HG03097 (cell line): ENCODE data around the gene MYCN.
"Not testable (repeated sequence)": the region's sequence is repeated elsewhere in the genome, so short reads cannot be mapped to it uniquely, and the experiment has no call there.

ENCODE experiments used
- ATAC-seq: cut with Tn5 transposase; IDR thresholded peaks from one replicate; pipeline ENCODE4 v1.9.1; 2021; ENCODE audit not compliant: unreplicated experiment, low FRiP score

The MYCN gene

DNA sequence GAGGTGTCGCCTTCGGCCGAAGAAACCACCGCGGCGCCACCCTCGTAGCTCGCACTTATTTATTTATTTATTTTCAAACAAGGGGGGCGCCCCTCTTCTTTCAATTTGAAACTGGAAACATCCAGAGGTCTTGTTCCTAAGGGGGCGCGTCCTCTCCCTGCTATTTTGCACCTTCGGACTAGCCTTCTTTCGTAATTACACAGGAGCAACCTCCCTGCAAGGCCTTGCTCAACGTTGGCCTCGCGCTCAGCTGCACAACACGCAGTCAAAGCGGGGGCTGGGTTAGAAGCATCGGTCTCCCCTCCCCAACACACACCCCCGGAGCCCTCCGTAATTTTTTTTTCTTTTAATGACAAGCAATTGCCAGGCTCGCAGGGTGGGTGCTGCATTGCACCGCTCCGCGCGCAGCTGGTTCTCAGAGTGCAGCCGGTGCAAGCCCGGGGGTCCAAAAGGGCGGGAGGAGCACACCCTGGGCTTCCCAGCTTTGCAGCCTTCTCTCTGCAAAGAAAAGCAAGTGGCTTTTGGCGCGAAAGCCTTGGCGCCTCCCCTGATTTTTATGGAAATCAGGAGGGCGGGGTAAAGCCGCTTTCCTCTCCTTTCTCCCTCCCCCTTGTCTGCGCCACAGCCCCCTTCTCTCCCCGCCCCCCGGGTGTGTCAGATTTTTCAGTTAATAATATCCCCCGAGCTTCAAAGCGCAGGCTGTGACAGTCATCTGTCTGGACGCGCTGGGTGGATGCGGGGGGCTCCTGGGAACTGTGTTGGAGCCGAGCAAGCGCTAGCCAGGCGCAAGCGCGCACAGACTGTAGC is at the start of gene MYCN:
Gene MYCN, plus strand, starts transcription at position 697 of the 807 bp plus-strand sequence. CDS start 1,515 bp downstream, outside the sequence.
- ATAC-seq = peak; percentile 73

DNA sequence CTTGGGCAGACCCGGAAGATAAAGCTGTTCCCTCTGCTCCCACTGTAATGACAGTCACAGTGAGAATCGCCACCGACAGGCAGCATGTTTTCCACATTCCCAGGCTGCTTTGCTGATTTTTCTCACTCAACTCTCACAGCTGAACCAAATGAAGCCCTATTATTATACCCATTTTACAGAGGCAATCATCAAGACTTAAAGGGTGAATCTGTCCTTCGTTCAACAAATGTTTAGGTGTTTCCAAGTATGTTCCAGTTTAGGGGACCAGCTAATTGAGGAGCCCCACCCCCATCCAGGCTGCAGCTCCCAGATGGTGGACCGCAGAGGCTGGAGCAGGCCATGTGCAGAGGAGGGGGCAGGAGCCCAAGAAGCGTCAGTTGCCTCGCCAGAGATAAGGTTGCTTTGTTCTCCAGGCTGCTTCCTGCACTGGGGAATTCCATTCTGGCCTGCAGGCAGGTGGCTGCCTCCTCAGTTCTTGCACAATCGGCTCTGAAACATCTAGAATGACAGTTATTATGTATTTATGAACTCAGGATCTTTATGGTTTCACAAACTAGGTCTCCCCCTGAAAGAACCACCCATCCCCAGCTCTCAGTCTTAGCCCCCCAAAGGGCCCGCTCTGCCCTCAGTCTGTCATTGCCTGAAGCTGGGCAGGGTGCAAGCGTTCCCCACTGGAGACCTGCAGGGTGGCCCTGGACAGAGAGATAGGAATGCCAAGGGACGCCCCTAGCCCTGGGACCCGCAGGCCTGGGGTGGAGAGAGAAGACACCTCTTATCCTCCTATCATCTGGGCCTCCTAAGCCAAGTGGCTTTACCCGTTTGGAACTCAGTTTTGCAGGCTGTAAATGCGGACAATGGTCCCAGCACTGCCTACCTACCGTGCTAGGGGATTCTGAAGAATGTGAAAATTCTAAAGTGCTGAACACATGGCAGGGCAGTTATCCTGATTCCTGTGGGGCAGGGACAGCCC is 49.1 kb upstream of the MYCN start:
- no peak for ATAC-seq

DNA sequence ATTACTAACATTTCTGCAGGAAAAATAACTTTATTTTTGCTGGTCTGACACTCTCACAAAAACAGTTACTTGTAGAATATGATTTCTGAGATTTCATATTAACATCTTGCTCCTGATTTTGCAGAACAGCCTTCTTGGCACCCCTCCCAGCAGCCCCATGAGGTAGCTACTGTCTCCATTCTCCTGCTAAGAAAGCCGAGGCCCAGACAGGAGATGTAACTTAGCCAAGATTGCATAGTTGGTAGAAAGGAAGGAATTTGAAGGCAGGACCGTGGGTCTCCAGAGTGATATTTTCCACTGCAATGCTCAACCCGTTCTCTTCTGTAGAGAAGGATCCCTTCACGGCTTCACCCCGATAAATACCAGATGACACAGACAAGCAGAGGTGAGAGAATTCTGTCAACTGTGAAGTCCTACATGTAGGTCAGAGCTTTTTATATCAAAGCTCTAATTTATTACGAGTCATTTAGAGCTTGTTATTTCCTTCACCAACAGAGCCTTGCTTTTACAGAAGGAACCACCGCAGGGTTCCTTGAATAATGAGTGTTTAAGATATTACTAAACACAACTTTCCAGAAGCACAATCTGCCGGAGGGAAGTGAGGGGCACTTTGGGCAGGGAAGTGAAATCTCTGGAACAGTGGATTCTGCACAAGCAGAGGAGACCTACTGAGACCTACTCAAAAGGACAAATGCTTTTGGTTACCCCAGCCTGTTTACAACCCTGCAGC is 48.0 kb upstream of the MYCN start:
- ATAC-seq = no peak

DNA sequence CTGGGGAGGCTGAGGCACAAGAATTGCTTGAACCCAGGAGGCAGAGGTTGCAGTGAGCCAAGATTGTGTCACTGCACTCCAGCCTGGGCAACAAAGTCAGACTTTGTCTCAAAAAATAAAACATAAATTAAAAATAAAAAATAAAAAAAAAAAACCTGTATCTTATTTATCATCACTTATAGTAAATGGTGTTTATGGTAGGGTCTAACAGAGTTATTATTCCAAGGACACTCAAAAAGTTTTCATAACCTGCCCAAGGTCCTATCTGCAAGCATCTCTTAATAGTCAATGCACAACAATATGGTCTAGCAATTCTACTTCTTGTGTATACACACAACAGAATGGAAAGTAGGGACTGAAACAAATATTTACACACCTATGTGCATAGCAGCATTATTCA is 47.3 kb upstream of the MYCN start:
- no peak for ATAC-seq

DNA sequence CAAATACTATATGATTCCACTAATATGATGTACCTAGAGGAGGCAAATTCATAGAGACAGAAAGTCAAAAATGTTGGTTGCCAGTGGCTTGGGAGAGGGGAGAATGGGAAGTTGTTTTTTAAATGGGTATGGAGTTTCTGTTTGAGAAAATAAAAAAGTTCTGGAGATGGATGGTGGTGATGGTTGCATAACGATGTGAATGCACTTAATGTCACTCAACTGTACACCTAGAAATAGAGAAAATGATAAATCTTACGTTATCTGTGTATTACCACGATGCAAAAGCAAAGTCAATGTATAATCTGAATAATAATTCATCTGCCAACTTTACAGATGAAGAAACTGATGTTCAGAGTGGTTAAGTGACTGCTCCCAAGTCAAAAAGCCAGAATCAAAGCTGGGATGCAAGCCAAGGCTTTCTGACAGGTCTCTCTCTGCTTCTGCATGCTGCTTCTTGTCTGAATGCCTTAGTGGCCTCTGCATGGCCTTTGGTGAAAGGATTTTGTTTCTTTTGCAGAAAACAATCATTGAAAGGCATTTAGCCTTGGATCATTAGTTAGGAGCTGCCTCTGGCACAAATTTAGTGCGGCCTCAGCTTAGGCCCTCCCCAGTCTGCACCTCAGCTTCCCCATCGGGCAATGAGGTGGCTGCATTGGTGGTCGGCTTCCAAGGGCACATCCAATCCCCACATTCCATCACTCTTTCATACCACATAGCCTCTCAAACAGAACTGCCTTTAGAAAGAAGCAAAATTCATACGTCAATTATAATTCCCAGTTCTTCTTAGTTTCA is 46.5 kb upstream of the MYCN start:
- no peak for ATAC-seq

DNA sequence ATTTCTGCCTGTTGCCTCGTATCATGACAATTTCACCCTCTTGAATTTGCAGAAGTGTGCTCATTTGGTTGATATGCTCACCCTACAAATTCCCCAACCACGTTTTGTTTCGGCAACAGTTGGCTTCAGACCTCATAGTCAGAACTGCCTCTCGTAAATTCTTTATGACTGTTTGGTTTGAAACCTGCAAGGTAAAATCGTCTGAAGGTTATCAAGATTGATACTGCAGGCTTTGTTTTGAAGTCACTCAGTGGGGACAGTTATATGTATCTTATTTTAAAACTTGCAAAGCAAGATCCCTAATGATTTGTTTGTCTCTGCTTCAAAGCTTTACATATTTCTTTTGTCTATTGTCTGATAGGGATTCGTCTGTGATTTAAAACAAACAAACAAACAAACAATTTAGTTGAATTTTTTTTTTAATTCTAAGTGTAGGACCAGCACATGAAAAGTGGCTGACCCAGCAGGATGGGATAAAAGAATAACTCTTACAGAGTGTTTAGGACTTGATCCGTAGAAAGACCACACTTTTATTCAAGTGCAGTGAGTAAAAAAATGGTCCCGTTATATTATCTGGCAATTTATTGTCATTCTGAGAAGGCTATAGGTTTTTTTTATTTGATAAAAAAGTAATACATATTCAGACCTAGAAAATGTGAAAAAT is 45.7 kb upstream of the MYCN start:
- no peak for ATAC-seq

DNA sequence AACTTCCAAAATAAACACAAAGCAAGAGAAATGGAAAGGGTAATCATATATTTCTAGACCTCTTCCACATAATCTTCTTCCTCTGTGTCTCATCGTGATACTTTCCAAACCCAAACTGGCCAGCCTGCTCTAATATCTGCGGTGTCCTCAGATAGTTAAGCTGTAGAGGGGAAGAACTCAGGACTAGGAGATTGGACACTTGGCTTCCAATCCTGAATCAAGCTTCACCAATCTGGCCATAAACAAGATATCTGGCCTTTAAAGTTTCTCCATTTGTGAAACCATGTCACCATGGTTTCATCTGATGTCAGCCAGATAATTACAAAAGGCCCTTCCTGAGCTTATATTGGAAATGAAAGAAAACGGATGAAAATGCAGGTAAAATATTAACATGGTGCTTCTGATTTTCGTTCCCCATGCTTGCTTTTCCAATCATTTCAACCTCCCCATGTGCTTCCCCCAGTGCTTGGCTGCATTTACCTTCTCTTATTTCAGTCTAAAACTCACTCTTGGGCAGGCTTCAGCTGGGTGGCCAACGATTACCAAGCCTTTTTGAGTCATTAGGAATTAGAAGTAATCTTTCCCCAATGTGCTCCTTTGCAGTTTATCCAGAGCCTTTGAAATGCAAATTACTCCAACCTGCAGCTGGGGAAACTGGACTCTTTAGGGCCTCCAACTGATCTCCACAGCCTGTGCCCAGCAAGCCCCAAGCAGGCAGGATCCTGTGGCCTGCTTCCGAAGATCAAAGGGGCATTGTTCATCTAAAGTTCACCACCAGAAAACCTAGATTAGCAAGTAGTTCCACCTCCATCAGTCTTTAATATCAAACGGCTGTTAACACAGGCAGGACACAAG is 44.5 kb upstream of the MYCN start:
- ATAC-seq = no peak

DNA sequence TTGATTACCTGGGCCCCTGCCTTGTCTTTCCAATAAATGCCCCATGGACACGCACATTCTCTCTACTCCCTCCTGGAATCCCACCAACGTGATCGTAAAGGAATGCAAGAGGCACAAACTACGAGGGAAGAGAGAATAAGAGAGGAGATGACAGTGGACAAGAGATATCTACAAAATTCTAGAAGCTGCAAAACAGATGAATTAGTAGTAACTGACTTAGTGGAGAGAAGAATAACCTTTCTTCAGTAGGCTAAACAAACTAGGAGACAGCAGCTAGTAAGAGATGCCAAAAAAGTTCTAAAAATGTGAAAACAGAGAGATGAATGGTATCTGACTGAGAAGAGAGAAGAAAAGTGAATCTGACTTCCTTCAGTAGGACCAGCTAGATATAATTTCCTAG is 43.5 kb upstream of the MYCN start:
- ATAC-seq = no peak

DNA sequence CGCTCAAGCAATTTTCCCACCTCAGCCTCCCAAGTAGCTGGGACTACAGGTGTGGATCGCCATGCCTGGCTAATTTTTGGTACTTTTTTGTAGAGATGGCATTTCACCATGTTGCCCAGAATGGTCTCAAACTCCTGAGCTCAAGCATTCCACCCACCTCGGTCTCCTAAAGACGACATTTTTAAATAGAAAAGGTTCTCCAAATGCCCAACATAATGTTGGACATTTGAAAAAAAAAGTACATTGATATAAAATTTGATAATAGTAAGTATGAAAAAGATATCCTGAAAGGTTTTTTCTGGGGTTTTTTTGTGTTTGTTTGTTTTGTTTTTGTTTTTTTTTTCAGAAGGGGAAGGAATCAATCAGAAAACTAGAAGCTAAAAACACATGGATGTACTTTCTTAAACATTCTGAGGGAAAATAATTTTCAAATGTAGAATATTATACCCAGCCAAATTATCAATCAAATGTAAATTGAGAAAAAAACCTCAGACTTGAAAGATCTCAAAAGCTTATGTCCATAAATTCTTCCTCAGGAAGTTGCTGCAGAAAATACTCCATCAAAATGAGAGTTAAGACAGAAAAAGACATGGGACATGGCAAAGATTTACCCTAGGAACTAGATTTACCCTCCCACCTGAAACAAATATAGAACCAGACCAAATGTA is 42.8 kb upstream of the MYCN start:
- ATAC-seq = no peak

DNA sequence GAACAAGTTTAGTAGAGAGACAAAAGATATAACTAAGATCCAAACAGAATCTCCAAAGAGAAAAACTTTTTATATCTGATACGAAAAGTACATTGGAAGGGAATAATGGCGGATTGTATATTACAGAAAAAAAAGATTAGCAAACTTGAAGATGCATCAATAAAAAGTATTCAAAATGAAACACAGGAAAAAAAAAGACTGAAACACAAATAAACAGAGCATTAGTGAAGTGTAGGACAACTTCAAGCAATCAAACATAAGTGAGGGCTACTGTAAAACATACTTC is 41.1 kb upstream of the MYCN start:
- ATAC-seq = no peak

DNA sequence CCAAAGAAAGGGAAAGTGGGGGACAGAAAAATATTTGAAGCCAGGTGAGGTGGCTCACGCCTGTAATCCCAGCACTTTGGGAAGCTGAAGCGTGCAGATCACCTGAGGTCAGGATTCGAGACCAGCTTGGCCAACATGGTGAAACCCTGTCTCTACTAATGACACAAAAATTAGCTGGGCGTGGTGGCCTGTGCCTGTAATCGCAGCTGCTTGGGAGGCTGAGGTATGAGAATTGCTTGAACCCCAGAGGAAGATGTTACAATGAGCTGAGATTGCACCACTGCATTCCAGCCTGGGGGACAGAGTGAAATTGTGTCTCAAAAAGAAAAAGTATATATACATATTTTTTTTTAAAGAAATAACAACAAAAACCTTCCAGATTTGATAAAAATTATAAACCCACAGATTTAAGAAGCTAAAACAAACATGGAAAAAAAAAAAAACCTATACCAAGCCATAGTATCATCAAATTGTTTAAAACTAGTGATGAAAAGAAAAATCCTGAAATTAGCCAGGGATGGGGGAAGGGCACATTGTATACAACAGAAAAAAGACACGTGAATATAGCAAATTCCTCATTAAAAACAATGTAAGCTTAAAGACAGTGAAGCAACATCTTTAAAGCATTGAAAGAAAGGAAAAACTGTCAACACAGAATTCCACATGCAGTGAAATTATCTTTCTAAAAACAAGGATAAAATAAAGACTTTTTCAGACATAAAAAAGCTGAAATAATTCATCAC is 40.4 kb upstream of the MYCN start:
- no peak for ATAC-seq

DNA sequence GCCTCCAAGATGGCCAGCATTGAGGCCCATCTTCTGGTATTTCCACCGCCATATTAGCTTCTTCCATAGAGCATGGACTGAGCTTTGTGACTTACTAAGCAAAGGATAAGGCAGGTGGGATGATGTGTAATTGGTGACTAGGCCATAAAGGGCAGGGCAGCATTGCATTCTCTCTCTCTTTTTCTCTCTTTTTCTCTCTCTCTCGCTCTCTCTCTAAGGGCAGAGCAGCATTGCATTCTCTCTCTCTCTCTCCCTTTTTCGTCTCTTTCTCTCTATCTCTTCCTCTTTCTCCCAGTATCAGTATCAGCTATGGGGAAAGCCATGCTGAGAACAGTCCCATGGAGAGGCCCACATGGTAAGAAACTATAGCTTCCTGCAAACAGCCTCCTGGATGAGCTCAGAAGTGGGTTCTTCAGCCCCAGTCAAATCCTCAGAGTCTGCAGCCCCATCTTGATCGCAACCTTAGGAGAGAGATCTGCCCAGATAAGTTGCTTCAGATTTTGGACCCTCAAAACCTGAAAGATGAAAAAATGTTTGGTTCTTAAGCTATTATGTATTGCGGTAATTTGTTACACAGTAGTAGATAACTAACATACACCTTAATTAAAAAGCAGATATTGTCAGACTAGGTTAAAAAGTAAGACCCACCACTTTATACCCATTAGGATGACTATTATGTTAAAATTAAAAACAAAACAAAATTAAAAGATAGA is 39.1 kb upstream of the MYCN start:
- no peak for ATAC-seq

DNA sequence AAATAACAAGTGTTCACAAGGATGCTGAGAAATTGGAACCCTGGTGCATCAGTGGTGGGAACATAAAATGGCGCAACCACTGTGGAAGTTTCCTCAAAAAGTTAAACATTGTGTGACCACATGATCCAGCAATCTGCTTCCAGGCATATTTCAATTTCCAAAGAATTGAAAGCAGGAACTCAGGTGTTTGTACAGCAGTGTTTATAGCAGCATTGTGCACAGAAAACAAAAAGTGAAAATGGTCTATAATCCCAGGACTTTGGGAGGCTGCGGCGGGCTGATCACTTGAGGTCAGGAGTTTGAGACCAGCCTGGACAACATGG is 38.6 kb upstream of the MYCN start:
- ATAC-seq = no peak

DNA sequence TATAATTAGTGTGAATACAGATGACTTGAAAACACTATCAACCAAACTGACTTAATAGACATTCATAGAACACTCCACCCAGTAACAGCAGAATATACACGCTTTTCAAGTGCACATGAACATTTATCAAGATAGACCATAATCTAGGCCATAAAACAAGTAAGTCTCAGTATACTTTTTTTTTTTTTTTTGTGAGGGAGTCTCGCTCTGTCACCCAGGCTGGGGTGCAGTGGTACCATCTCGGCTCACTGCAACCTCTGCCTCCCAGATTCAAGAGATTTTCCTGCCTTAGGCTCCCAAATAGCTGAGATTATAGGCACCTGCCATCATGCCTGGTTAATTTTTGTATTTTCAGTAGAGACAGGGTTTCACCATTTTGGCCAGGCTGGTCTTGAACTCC is 36.4 kb upstream of the MYCN start:
- not testable (repeated sequence) for ATAC-seq

DNA sequence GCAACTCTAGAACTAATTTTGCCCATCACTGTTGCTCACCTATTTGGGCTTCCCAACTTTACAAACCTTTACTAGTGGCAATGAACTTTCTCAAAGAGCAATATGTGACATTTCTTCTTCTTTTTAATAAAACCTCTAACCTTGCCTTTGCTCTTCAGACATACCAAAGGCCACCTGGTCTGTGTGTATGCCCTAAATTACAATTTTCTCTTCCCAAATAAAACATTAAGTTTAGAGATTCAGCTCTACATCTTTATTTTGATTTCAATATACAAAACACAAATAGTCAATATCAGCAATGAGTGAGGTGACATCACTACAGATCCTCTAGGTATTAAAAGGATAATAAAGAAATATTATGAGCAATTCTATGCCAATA is 35.1 kb upstream of the MYCN start:
- no peak for ATAC-seq

DNA sequence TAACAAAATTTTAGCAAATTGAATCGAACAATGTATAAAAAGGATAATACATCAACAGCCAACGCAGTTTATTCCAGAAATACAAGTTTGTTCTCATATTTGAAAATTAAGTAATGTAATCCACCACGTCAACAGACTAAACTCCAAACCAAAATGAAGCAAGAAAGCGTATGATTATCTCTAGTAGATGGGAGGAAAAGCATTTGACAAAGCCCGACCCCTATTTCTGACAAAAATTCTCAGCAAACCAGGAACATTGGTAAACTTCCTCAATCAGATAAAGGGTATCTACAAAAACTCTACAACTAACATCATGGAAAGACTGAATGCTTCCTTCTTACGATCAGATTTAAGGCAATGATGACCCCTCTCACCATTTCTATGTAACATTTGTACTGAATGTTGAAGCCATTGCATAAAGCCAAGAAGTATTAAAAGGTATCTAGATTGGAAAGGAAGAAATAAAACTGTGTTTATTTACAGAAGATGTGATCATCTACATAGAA is 34.3 kb upstream of the MYCN start:
- ATAC-seq = no peak

DNA sequence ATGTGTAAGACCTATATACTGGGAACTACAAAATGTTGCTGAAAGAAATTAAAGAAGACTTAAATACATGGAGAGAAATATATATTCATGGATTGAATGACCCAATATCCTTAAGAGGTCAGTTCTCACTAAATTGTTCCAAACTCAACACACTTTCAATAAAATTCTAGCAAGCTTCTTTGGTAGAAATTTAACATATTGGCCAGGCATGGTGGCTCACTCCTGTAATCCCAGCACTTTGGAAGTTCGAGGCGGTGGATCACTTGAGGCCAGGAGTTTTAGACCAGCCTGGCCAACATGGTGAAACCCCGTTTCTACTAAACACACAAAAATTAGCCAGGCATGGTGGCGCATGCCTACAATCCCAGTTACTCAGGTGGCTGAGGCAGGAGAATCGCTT is 33.6 kb upstream of the MYCN start:
- no peak for ATAC-seq
